Measurements from ENCODE around the gene C5orf52. TPM values are rescaled to one million over a fixed set of nuclear protein-coding genes. Genes with fewer than 3 reads are reported as not detected.
"Not testable (repeated sequence)": the region's sequence is repeated elsewhere in the genome, so short reads cannot be mapped to it uniquely, and the experiment has no call there.

Gene C5orf52
- total RNA-seq, 1 experiment from 2014 or later, result 0.84 TPM

DNA sequence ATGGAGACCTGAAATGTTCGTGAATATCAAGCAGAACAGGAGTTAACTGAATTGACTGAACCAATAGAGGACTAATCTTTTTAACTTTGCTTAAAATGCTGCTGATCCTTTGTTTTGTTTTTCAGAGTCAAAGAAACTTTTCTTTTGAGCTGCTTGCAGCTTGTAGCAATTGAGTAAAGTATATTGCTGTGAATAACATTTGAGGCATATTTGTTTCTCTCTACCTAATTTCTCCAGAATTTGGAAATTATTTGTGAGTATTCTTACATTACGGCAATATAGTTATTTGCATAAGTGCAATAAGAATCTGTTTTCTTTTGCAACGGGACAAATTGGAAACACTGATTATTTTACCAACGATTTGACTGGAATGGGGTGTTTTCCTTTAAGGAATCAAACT, 27.3 kb downstream of the C5orf52 start:
- CTCF ChIA-PET; intact Hi-C loops (cut with micrococcal nuclease); H3K9ac ChIP-seq (ENCODE audit: low read length); H2AFZ ChIP-seq (ENCODE audit: low read length); BruUV-seq (replicated peaks); H3K36me3 ChIP-seq (ENCODE audit: low read depth, low read length); H3K9me2 ChIP-seq (replicated peaks; ENCODE audit: low read length); H3F3A ChIP-seq (ENCODE audit: low read length, unreplicated experiment); POLR2A ChIA-PET (ENCODE audit: unreplicated experiment); H4K20me1 ChIP-seq (ENCODE audit: low read length); H3K4me1 ChIP-seq (ENCODE audit: insufficient read depth, low read length); H3K9me3 ChIP-seq (ENCODE audit: low read length); DNase-seq; H3K4me2 ChIP-seq (ENCODE audit: low read length); H3K27ac ChIP-seq (ENCODE audit: low read length); H3K79me2 ChIP-seq (ENCODE audit: low read length); H3K27me3 ChIP-seq (ENCODE audit: low read length); ATAC-seq; H3K4me3 ChIP-seq (ENCODE audit: low read length): not testable (repeated sequence)

DNA sequence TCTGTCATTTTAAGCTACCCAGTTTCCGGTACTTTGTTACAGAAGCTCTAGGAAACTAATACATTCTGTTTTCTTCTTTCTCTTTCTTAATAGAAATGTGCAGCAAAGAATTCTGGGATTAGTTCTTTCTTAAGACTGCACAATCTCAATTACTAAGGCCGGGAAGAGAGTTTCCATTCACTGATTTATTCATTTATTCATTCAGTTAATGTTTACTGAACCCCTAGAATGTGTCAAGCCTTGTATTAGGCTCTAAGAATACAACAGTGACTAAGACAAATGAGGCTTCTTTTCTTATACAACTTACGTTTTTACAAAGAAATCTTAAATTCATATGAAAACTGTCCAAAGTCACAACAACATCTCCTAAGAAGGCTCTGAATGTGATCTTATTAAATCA, 32.4 kb downstream of the C5orf52 start:
- Histone ChIP-seq H3F3A (ENCODE audit: low read length, unreplicated experiment) (no peaks in the 10 kb centered on the region), H3K79me2 (ENCODE audit: low read length) (no peaks in the 10 kb centered on the region)
- POLR2A ChIA-PET (ENCODE audit: unreplicated experiment), result no interaction called here

DNA sequence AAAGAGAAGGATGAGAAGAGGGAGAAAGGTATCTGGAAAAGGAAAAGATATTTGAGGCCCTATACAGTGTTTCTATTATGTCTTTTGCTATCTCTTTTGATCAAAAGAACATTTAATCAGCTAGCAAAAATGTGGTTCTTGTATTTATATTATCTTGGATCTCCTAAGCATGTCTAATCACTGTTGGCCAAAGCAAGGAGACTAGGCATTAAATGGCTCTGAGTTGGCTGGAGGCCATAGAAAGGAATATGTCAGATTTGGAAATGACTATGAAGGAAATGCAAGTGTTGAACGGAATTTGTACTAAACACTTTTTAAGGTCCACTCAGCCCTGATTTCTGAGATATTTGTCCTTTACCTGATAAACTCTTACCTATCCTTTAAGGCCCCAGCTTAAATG, 37.5 kb downstream of the C5orf52 start:
- H3K9me3 ChIP-seq (ENCODE audit: low read length), result no peaks in the 10 kb centered on the region
- H4K20me1 ChIP-seq (ENCODE audit: low read length), result no peaks in the 10 kb centered on the region
- no peak for DNase-seq
- ChIA-PET CTCF (no interaction called here), POLR2A (ENCODE audit: unreplicated experiment) (no interaction called here)
- H3K4me1 ChIP-seq (ENCODE audit: insufficient read depth, low read length), result peaks cover 19% of the 10 kb centered on the region
- H3K27me3 ChIP-seq (ENCODE audit: low read length), result no peaks in the 10 kb centered on the region
- intact Hi-C loops (cut with micrococcal nuclease), result no loop called here
- no peak overlapping the region for H3K27ac ChIP-seq (ENCODE audit: low read length)
- H2AFZ ChIP-seq (ENCODE audit: low read length), result no peak overlapping the region
- H3F3A ChIP-seq (ENCODE audit: low read length, unreplicated experiment), result no peaks in the 10 kb centered on the region
- no TSS peak for BruUV-seq (replicated peaks)
- no peak overlapping the region for H3K9ac ChIP-seq (ENCODE audit: low read length)
- no peaks in the 10 kb centered on the region for H3K36me3 ChIP-seq (ENCODE audit: low read depth, low read length)
- H3K79me2 ChIP-seq (ENCODE audit: low read length), result no peaks in the 10 kb centered on the region
- no peak overlapping the region for H3K4me2 ChIP-seq (ENCODE audit: low read length)
- no peak for ATAC-seq
- H3K9me2 ChIP-seq (replicated peaks; ENCODE audit: low read length), result no peaks in the 10 kb centered on the region
- no peak overlapping the region for H3K4me3 ChIP-seq (ENCODE audit: low read length)
- TF ChIP-seq EZH2phosphoT487 (IDR thresholded peaks at IDR 0.05; ENCODE audit: borderline replicate concordance, low read length) (no peak), EZH2 (IDR thresholded peaks at IDR 0.05; ENCODE audit: low read length, unreplicated experiment) (no peak)
- TF ChIP-seq, protein P1, sequence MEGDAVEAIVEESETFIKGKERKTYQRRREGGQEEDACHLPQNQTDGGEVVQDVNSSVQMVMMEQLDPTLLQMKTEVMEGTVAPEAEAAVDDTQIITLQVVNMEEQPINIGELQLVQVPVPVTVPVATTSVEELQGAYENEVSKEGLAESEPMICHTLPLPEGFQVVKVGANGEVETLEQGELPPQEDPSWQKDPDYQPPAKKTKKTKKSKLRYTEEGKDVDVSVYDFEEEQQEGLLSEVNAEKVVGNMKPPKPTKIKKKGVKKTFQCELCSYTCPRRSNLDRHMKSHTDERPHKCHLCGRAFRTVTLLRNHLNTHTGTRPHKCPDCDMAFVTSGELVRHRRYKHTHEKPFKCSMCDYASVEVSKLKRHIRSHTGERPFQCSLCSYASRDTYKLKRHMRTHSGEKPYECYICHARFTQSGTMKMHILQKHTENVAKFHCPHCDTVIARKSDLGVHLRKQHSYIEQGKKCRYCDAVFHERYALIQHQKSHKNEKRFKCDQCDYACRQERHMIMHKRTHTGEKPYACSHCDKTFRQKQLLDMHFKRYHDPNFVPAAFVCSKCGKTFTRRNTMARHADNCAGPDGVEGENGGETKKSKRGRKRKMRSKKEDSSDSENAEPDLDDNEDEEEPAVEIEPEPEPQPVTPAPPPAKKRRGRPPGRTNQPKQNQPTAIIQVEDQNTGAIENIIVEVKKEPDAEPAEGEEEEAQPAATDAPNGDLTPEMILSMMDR (conservative IDR thresholded peaks at IDR 0.05; ENCODE audit: low read depth, low read length), result no peak

More for the DNA sequence above, 32.4 kb downstream of the C5orf52 start:
- no peak for ATAC-seq
- Histone ChIP-seq H3K27ac (ENCODE audit: low read length) (no peak overlapping the region), H3K27me3 (ENCODE audit: low read length) (no peaks in the 10 kb centered on the region), H3K36me3 (ENCODE audit: low read depth, low read length) (no peaks in the 10 kb centered on the region), H3K4me2 (ENCODE audit: low read length) (no peak overlapping the region), H3K9me2 (replicated peaks; ENCODE audit: low read length) (no peaks in the 10 kb centered on the region), H3K9ac (ENCODE audit: low read length) (no peak overlapping the region), H3K4me3 (ENCODE audit: low read length) (no peak overlapping the region), H3K9me3 (ENCODE audit: low read length) (no peaks in the 10 kb centered on the region), H4K20me1 (ENCODE audit: low read length) (no peaks in the 10 kb centered on the region), H3K4me1 (ENCODE audit: insufficient read depth, low read length) (no peaks in the 10 kb centered on the region), H2AFZ (ENCODE audit: low read length) (no peak overlapping the region)
- CTCF ChIA-PET, result no interaction called here
- intact Hi-C loops (cut with micrococcal nuclease), result loop anchor here (2.0 kb wide), 1 partner anchor 27 kb away; no protein-coding TSS in a partner anchor
- no TSS peak for BruUV-seq (replicated peaks)
- no peak for DNase-seq
- TF ChIP-seq, protein P1 (conservative IDR thresholded peaks at IDR 0.05; ENCODE audit: low read depth, low read length), result no peak
- TF ChIP-seq EZH2phosphoT487 (IDR thresholded peaks at IDR 0.05; ENCODE audit: borderline replicate concordance, low read length) (no peak), EZH2 (IDR thresholded peaks at IDR 0.05; ENCODE audit: low read length, unreplicated experiment) (no peak)
